Liver (tissue), 3 donors: Measurements from ENCODE around the gene COL6A3.

Experiments used
- CTCF ChIP-seq: fragments of 150-350 bp; IDR thresholded peaks from 2 replicates; pipeline ENCODE4 v1.5.1; 2017; ENCODE audit warnings: improper control_type of control experiment, low read depth, low read length; ENCODE audit not compliant: missing input control
- FOXA1 ChIP-seq: IDR thresholded peaks from 2 replicates; pipeline ENCODE4 v1.6.1; 2016; ENCODE audit warnings: antibody characterized with exemption
- RAD21 ChIP-seq, 2 donors: IDR thresholded peaks; 2 replicates each; pipeline ENCODE4 v1.6.1; 2016; ENCODE audit warnings: antibody characterized with exemption in 2 of 2, mild to moderate bottlenecking in 2 of 2
- donor health status: healthy.
- donor health status: healthy.

GRCh38 chr2:237307474-237307873, 106.5 kb downstream of the COL6A3 start:
- TF ChIP-seq CTCF (no peak), FOXA1 (no peak), RAD21 (IDR thresholded peaks at IDR 0.05) (no peak)
